HepG2 (cell line): ENCODE measurements around the gene STX5. TPM values are rescaled to one million over a fixed set of nuclear protein-coding genes. Genes with fewer than 3 reads are reported as not detected.

Source experiments
- ARID5B ChIP-seq: IDR thresholded peaks from 2 replicates; pipeline ENCODE4 v1.4.0; 2020; ENCODE audit warnings: mild to moderate bottlenecking, missing genetic modification reagents
- CC2D1A ChIP-seq: sonication (generic); formaldehyde crosslinking; IDR thresholded peaks from 2 replicates; pipeline ENCODE4 v1.8.1; 2023; ENCODE audit warnings: mild to moderate bottlenecking, missing genetic modification reagents
- CSRNP1 ChIP-seq: sonication (generic); formaldehyde crosslinking; IDR thresholded peaks from 2 replicates; pipeline ENCODE4 v1.8.1; 2023; ENCODE audit warnings: mild to moderate bottlenecking, missing genetic modification reagents
- DMAP1 ChIP-seq: IDR thresholded peaks from 2 replicates; pipeline ENCODE4 v1.6.1; 2016
- LRRFIP1 ChIP-seq: sonication (generic); formaldehyde crosslinking; conservative IDR thresholded peaks from 2 replicates; pipeline ENCODE4 v1.4.0; 2020; ENCODE audit warnings: missing genetic modification reagents
- NR0B2 ChIP-seq: sonication (generic); formaldehyde crosslinking; IDR thresholded peaks from 2 replicates; pipeline ENCODE4 v1.4.0; 2020; ENCODE audit warnings: mild to moderate bottlenecking, missing genetic modification reagents
- NR2C2 ChIP-seq: sonication (generic); formaldehyde crosslinking; IDR thresholded peaks from 2 replicates; pipeline ENCODE4 v1.4.0; 2020; ENCODE audit warnings: missing genetic modification reagents, mild to moderate bottlenecking, moderate library complexity, borderline replicate concordance
- SOX6 ChIP-seq, 2 experiments: fragments of 450-650 bp in 1 of 2; sonication (generic) in 1 of 2; formaldehyde crosslinking in 1 of 2; IDR thresholded peaks; 2 replicates each; pipeline versions ENCODE4 v1.4.0 to v1.6.1; 2017 to 2020; ENCODE audit warnings: antibody characterized with exemption in 1 of 2, mild to moderate bottlenecking in 1 of 2, missing genetic modification reagents in 1 of 2
- TEF ChIP-seq: sonication (generic); formaldehyde crosslinking; IDR thresholded peaks from 2 replicates; pipeline ENCODE4 v1.5.0; 2020; ENCODE audit warnings: missing genetic modification reagents
- TOPORS ChIP-seq: sonication (generic); formaldehyde crosslinking; IDR thresholded peaks from 2 replicates; pipeline ENCODE4 v1.8.0; 2023; ENCODE audit warnings: mild to moderate bottlenecking, missing genetic modification reagents
- TRAFD1 ChIP-seq: sonication (generic); formaldehyde crosslinking; IDR thresholded peaks from 2 replicates; pipeline ENCODE4 v1.5.1; 2020; ENCODE audit warnings: missing genetic modification reagents, mild to moderate bottlenecking, borderline replicate concordance
- ZNF354B ChIP-seq: sonication (generic); formaldehyde crosslinking; IDR thresholded peaks from 2 replicates; pipeline ENCODE4 v1.8.0; 2022; ENCODE audit warnings: mild to moderate bottlenecking, missing genetic modification reagents
- ZNF367 ChIP-seq: sonication (generic); formaldehyde crosslinking; IDR thresholded peaks from 2 replicates; pipeline ENCODE4 v1.4.0; 2020; ENCODE audit warnings: missing genetic modification reagents, borderline replicate concordance
- ZNF562 ChIP-seq: sonication (generic); formaldehyde crosslinking; IDR thresholded peaks from 2 replicates; pipeline ENCODE4 v1.8.0; 2022; ENCODE audit warnings: missing genetic modification reagents, borderline replicate concordance
- ZNF790 ChIP-seq: sonication (generic); formaldehyde crosslinking; IDR thresholded peaks from 2 replicates; pipeline ENCODE4 v1.8.0; 2022; ENCODE audit warnings: missing genetic modification reagents, mild to moderate bottlenecking, borderline replicate concordance
- polyA plus RNA-seq, 8 experiments: library from polyadenylated mRNA; depleted of rRNA in 3 of 8; stranded (reverse) in 7 of 8; unstranded in 1 of 8; fragments of >200 nt; fragmentation: Illumina TruSeq in 4 of 8; extraction: Trizol in 4 of 8; gene quantifications; 2 replicates each; pipeline versions ENCODE4 v1.2.1 to v1.2.3, GENCODE V29; 2011 to 2016; ENCODE audit warnings: low read depth in 4 of 8, missing spikeins in 1 of 8, mixed read lengths in 1 of 8; ENCODE audit not compliant: insufficient read depth in 1 of 8
- total RNA-seq, 5 experiments: library from RNA; depleted of rRNA; stranded (reverse); fragments of >200 nt; fragmentation: Illumina TruSeq; extraction: Trizol; gene quantifications; 2 replicates each; pipeline ENCODE4 v1.2.3, GENCODE V29; 2016; ENCODE audit warnings: low read depth in 1 of 5

The STX5 gene
- total and polyA plus RNA-seq, 2 of the 13 experiments (the other 11 are each of a cell fraction or from before 2014, with no cell fraction given), result 26.9 to 30.0 TPM

GRCh38 chr11:62839050-62839945, 7.4 kb upstream of the STX5 start, which contains the start of gene WDR74 (continued):
- TF ChIP-seq TRAFD1 (CRISPR knock-in tag) (no peak; the same call in 1 of the 2 replicates), ZNF562 (no peak), LRRFIP1 (CRISPR knock-in tag) (0 out of 2 replicates have a peak, but pooled peaks have one; percentile 25), ARID5B (peak; percentile 45), TEF (CRISPR knock-in tag) (no peak), NR0B2 (CRISPR knock-in tag) (peak; percentile 97; the same call in 1 of the 2 replicates), DMAP1 (CRISPR knock-in tag) (peak; percentile 98), ZNF354B (0 out of 2 replicates have a peak, but pooled peaks have one; percentile 32), ZNF367 (no peak), CC2D1A (CRISPR knock-in tag) (no peak), ZNF790 (CRISPR knock-in tag) (no peak), CSRNP1 (no peak; the same call in 1 of the 2 replicates), NR2C2 (peak; percentile 71), SOX6 (IDR thresholded peaks at IDR 0.05) (no peak), SOX6 (CRISPR knock-in tag; IDR thresholded peaks at IDR 0.05) (peak; percentile 45; the same call in 1 of the 2 replicates), TOPORS (CRISPR knock-in tag) (peak; percentile 11; the same call in 1 of the 2 replicates)
